GM12873 (cell line): ENCODE measurements around the gene KIF24.

ENCODE experiments used
- CTCF ChIP-seq: IDR thresholded peaks from 2 replicates; pipeline ENCODE4 v1.5.1; 2012; ENCODE audit warnings: low read depth, mild to moderate bottlenecking, moderate library complexity, low read length, control low read depth; ENCODE audit not compliant: insufficient read depth; ENCODE audit errors: missing control alignments

KIF24 gene

GRCh38 chr9:34328987-34329832 is at the start of gene KIF24, which contains the start of gene NUDT2:
Gene KIF24, minus strand, starts transcription at chr9:34329268. Its CDS starts 17,922 bp downstream, at chr9:34311346.
Gene NUDT2, plus strand, starts transcription at chr9:34329569. Its CDS starts 9,471 bp downstream, at chr9:34339040.
- no peak for TF ChIP-seq CTCF

- TF ChIP-seq CTCF, result no peak
Measured at GRCh38 chr9:34378376-34379060, 49.5 kb upstream of the KIF24 start.

GRCh38 chr9:34377404-34377746 is 48.3 kb upstream of the KIF24 start:
- no peak for TF ChIP-seq CTCF

- no peak for TF ChIP-seq CTCF
Measured at GRCh38 chr9:34376596-34377403, 47.7 kb upstream of the KIF24 start, which contains the start of gene MYORG. Gene MYORG, minus strand, starts transcription at chr9:34376898. Its CDS starts 3,955 bp downstream, at chr9:34372943.

DNA sequence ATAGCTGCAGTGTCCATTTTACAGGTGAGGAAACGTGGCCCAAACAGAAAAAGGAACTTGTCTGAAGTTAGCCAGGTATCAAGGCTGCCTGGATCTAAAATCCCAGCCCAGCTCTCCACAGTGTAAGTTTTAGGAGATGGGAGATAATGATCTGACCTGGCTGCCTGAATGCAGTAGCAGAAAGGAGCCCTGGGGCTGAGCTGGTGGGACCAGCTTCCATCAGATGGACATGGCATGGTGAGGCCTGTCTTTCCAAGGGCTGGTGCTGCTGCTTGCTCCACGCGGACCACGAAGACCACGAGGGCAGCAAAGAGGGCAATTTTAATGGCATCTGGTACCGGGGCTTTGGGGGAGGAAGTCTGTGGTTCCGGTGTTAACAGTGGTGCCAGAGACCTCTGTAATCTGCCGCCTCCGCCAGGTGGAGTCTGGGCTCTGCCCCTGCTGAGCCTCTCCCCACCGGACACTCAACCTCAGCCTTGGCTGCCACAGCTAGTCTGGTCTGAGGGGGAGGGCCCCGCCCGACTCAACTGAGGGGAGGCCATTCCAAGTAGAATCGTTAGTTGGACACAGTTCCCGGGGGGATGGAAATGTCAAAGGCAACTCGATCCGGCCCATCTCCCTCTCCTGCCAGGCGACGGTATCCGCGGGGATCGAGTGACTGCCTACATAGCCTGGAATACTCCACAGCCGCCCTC is 47.0 kb upstream of the KIF24 start:
- TF ChIP-seq CTCF, result peak; percentile 48

GRCh38 chr9:34374905-34375552 is 46.0 kb upstream of the KIF24 start:
- no peak for TF ChIP-seq CTCF
